Retinal pigment epithelial cell (primary cell): ENCODE results near the gene LZTR1.

Source experiments
- DNase-seq: peaks from one replicate; pipeline ENCODE4 v3.0.0-alpha.2; 2010; ENCODE audit warnings: low read depth
- H3K4me3 ChIP-seq: 2 replicates; pipeline ENCODE4 v1.5.1; 2011; ENCODE audit warnings: mild to moderate bottlenecking, low read length, control low read depth, moderate library complexity
- CTCF ChIP-seq: conservative IDR thresholded peaks from 2 replicates; pipeline ENCODE4 v1.5.1; 2011; ENCODE audit warnings: low read depth, low read length, control low read depth, inconsistent platforms

LZTR1 gene

GRCh38 chr22:21012446-21013407 is 30.6 kb downstream of the LZTR1 start:
- TF ChIP-seq CTCF, result no peak
- no peak for DNase-seq
- no peak overlapping the region for H3K4me3 ChIP-seq

GRCh38 chr22:21013657-21014201 is 31.6 kb downstream of the LZTR1 start:
- no peak for DNase-seq
- TF ChIP-seq CTCF, result no peak

GRCh38 chr22:21014202-21014725 is 32.2 kb downstream of the LZTR1 start:
- peak; percentile 65 for DNase-seq
- TF ChIP-seq CTCF, result no peak
- peak overlapping the region; percentile 58 for H3K4me3 ChIP-seq

More at GRCh38 chr22:21013657-21014201, 31.6 kb downstream of the LZTR1 start:
- H3K4me3 ChIP-seq, result peak overlapping the region; percentile 58

- H3K4me3 ChIP-seq, result peak within 1 kb of the TSS; percentile 58
- TF ChIP-seq CTCF, result no peak
- no peak for DNase-seq
These were observed 32.8 kb downstream of the LZTR1 start, which contains the start of gene P2RX6 for GRCh38 chr22:21014726-21015465. P2RX6 (plus strand) TSS chr22:21015165; CDS start chr22:21015175, 10 bp downstream.

GRCh38 chr22:21015466-21016006 is 33.4 kb downstream of the LZTR1 start:
- DNase-seq, result no peak
- H3K4me3 ChIP-seq, result no peak overlapping the region
- TF ChIP-seq CTCF, result no peak

- no peak for DNase-seq
- TF ChIP-seq CTCF, result no peak
- no peak overlapping the region for H3K4me3 ChIP-seq
These were observed 34.7 kb downstream of the LZTR1 start for GRCh38 chr22:21016644-21017420.
